Measurements from ENCODE around the gene CBARP. TPM values are rescaled to one million over a fixed set of nuclear protein-coding genes. Genes with fewer than 3 reads are reported as not detected.

Gene CBARP
- total and polyA plus RNA-seq, 8 donors: 0.55 to 2.5 (median 1.3) TPM

GRCh38 chr19:1220477-1220930 is 17.3 kb downstream of the CBARP start:
- TF ChIP-seq CTCF (IDR thresholded peaks at IDR 0.05): no peak
- Histone ChIP-seq H3K27ac (no peak overlapping the region), H3K4me1 (peaks cover 4 to 22% of the 10 kb centered on the region in 2 donors), H3K4me3 (no peak overlapping the region), H3K9me3 (no peaks in the 10 kb centered on the region), H3K27me3 (no peaks in the 10 kb centered on the region), H3K36me3 (peaks cover 0 to 63% of the 10 kb centered on the region in 2 donors)
- ATAC-seq: no peak
- no peak for DNase-seq
- intact Hi-C loops (cut with DNase I): no loop called here

- H3K9me3 ChIP-seq: no peaks in the 10 kb centered on the region
- H3K27ac ChIP-seq: no peak overlapping the region
- ATAC-seq (no peak), DNase-seq (no peak)
- peaks cover 9 to 27% of the 10 kb centered on the region in 2 donors for H3K4me1 ChIP-seq
- no peak for TF ChIP-seq CTCF (IDR thresholded peaks at IDR 0.05)
- H3K27me3 ChIP-seq: no peaks in the 10 kb centered on the region
- no peak overlapping the region for H3K4me3 ChIP-seq
- peaks cover 0 to 57% of the 10 kb centered on the region in 2 donors for H3K36me3 ChIP-seq
- intact Hi-C loops (cut with DNase I): no loop called here
Measured at GRCh38 chr19:1219786-1220476, 17.9 kb downstream of the CBARP start.

GRCh38 chr19:1218751-1219567 is 18.8 kb downstream of the CBARP start:
- no peak for DNase-seq
- intact Hi-C loops (cut with DNase I): no loop called here
- Histone ChIP-seq H3K36me3 (peaks cover 0 to 47% of the 10 kb centered on the region in 2 donors), H3K27me3 (no peaks in the 10 kb centered on the region), H3K27ac (peak overlapping the region in 1 of 2 donors; percentile 7), H3K9me3 (no peaks in the 10 kb centered on the region), H3K4me3 (no peak overlapping the region), H3K4me1 (peaks cover 19 to 37% of the 10 kb centered on the region in 2 donors)
- ATAC-seq: no peak
- TF ChIP-seq CTCF (IDR thresholded peaks at IDR 0.05): no peak

GRCh38 chr19:1217366-1217765 is 20.4 kb downstream of the CBARP start:
- TF ChIP-seq CTCF (IDR thresholded peaks at IDR 0.05): no peak
- peaks cover 27 to 51% of the 10 kb centered on the region in 2 donors for H3K4me1 ChIP-seq
- ATAC-seq: no peak

GRCh38 chr19:1216756-1217155 is 21.0 kb downstream of the CBARP start:
- no peak for DNase-seq
- no peak for TF ChIP-seq CTCF (IDR thresholded peaks at IDR 0.05)
- peak overlapping the region in 1 of 2 donors; percentile 18 for H3K27ac ChIP-seq
- peaks cover 0 to 25% of the 10 kb centered on the region in 2 donors for H3K36me3 ChIP-seq
- intact Hi-C loops (cut with DNase I): no loop called here
- peaks cover 27 to 56% of the 10 kb centered on the region in 2 donors for H3K4me1 ChIP-seq
- ATAC-seq: no peak
- H3K27me3 ChIP-seq: no peaks in the 10 kb centered on the region
- no peak overlapping the region for H3K4me3 ChIP-seq
- no peaks in the 10 kb centered on the region for H3K9me3 ChIP-seq

More at GRCh38 chr19:1217366-1217765, 20.4 kb downstream of the CBARP start:
- H3K4me3 ChIP-seq: no peak overlapping the region
- no peak for DNase-seq
- H3K36me3 ChIP-seq: peaks cover 0 to 32% of the 10 kb centered on the region in 2 donors
- intact Hi-C loops (cut with DNase I): no loop called here
- H3K27ac ChIP-seq: peak overlapping the region in 1 of 2 donors; percentile 7
- H3K9me3 ChIP-seq: no peaks in the 10 kb centered on the region
- H3K27me3 ChIP-seq: no peaks in the 10 kb centered on the region

Data from left lung (tissue), 10 donors.